Pancreas (tissue), 10 donors: ENCODE results near the gene C16orf78. TPM values are rescaled to one million over a fixed set of nuclear protein-coding genes. Genes with fewer than 3 reads are reported as not detected.

Experiments used
- ATAC-seq, 4 donors: fragments of 200-7000 bp; cut with Tn5 transposase; one replicate each; pipeline versions ENCODE4 v1.8.0 to v1.9.1; 2020; ENCODE audit warnings: mild to moderate bottlenecking in 4 of 4, moderate library complexity in 4 of 4
- DNase-seq, 6 donors: peaks; one replicate each; pipeline ENCODE4 v3.0.0-alpha.2; 2020
- FAIRE-seq: peaks from 2 replicates; lab custom pipeline; 2012; peaks lifted over from hg19 to GRCh38; lab: Jason Lieb, UNC
- H3K27ac ChIP-seq, 4 donors: fragments of 200-600 bp; sonication (generic); 1 replicate in 3 of 4; 2 replicates in 1 of 4; pipeline versions ENCODE4 v1.5.0 to v1.8.0; 2020
- H3K27me3 ChIP-seq, 4 donors: fragments of 200-600 bp; one replicate each; pipeline ENCODE4 v1.8.0; 2021
- H3K36me3 ChIP-seq, 3 donors: fragments of 200-600 bp; sonication (generic) in 1 of 3; one replicate each; pipeline versions ENCODE4 v1.5.0 to v1.8.0; 2020 to 2021
- H3K4me1 ChIP-seq, 3 donors: fragments of 200-600 bp; one replicate each; pipeline ENCODE4 v1.8.0; 2021
- H3K4me3 ChIP-seq, 4 donors: fragments of 200-600 bp; sonication (generic) in 2 of 4; one replicate each; pipeline versions ENCODE4 v1.5.0 to v1.8.0; 2020 to 2021
- H3K9me3 ChIP-seq, 4 donors: fragments of 200-600 bp; one replicate each; pipeline ENCODE4 v1.8.0; 2021
- CTCF ChIP-seq, 4 donors: fragments of 200-600 bp; sonication (generic) in 3 of 4; IDR thresholded peaks; one replicate each; pipeline versions ENCODE4 v1.5.0 to v1.8.0; 2021; ENCODE audit warnings: antibody characterized with exemption in 4 of 4
- WGBS, 2 donors: extraction: QIAGEN DNeasy Blood & Tissue Kit; methylation state at CpG; one replicate each; pipeline ENCODE4 v1.1.7; 2013; 5-methylcytosine and 5-hydroxymethylcytosine counted together
- intact Hi-C, 3 donors: fragments of 100-400 bp; cut with DNase I; formaldehyde crosslinking; loops; one replicate each; pipeline versions ENCODE4 v1.11.1 to v1.14.2; 2022
- polyA plus RNA-seq, 2 donors: library from polyadenylated mRNA; stranded (reverse); fragments of 200-250 nt; gene quantifications; one replicate each; pipeline ENCODE4 v1.2.3, GENCODE V29; 2013
- total RNA-seq, 6 donors: library from RNA; stranded (reverse); fragmentation: NEBNext Ultra II Directional in 4 of 6; extraction: Animal tissue kit (Norgen Biotek cat#: 25700) in 4 of 6; gene quantifications; one replicate each; pipeline versions ENCODE4 v1.2.1 to v1.2.4, GENCODE V29; 2021 to 2023
- donor health status: healthy with polysubstance abuse.
- donor health status: DM: no; HTN: no; CAD: no; lungs with moderate emphysema.
- donor health status: DM: no; HTN: no; CAD: no.
- donor health status: control.
- donor health status: control.
- donor health status: Bipolar disorder and iron deficiency.
- donor health status: DM: yes; HTN: yes; CAD: no.
- donor health status: DM: no; HTN: no; CAD: no.
- donor health status: DM: no; HTN: no; CAD: no.
- donor health status: DM: yes; HTN: yes; CAD: no.

C16orf78 gene
- total and polyA plus RNA-seq, 8 donors = not detected

- 54 to 58% methylated on average over 10 of the region's 10 CpGs for whole genome bisulfite sequencing, 2 donors
- Histone ChIP-seq H3K27me3 (peaks cover 0 to 3% (median 0%) of the 10 kb centered on the region in 4 donors), H3K27ac (no peak overlapping the region), H3K4me3 (no peak overlapping the region), H3K4me1 (no peaks in the 10 kb centered on the region), H3K36me3 (no peaks in the 10 kb centered on the region), H3K9me3 (no peaks in the 10 kb centered on the region)
- ATAC-seq = no peak
- intact Hi-C loops = no loop called here
- DNase-seq = no peak
- no peak for FAIRE-seq
- TF ChIP-seq CTCF (IDR thresholded peaks at IDR 0.05) = no peak
Observed at GRCh38 chr16:49338611-49339265, 34.9 kb upstream of the C16orf78 start.

- Histone ChIP-seq H3K9me3 (no peaks in the 10 kb centered on the region), H3K27me3 (peaks cover 0 to 3% (median 0%) of the 10 kb centered on the region in 4 donors), H3K36me3 (no peaks in the 10 kb centered on the region), H3K27ac (no peak overlapping the region), H3K4me3 (no peak overlapping the region), H3K4me1 (no peaks in the 10 kb centered on the region)
- no peak for ATAC-seq
- FAIRE-seq = no peak
- no peak for DNase-seq
- intact Hi-C loops = loop anchor here in 1 of 3 donors (10.0 kb wide), 1 partner anchor 346 kb away; no protein-coding TSS in a partner anchor
- WGBS, 2 donors = 70 to 72% methylated on average over 9 of the region's 9 CpGs
- no peak for TF ChIP-seq CTCF (IDR thresholded peaks at IDR 0.05)
Observed at GRCh38 chr16:49340466-49340865, 33.1 kb upstream of the C16orf78 start.

DNA sequence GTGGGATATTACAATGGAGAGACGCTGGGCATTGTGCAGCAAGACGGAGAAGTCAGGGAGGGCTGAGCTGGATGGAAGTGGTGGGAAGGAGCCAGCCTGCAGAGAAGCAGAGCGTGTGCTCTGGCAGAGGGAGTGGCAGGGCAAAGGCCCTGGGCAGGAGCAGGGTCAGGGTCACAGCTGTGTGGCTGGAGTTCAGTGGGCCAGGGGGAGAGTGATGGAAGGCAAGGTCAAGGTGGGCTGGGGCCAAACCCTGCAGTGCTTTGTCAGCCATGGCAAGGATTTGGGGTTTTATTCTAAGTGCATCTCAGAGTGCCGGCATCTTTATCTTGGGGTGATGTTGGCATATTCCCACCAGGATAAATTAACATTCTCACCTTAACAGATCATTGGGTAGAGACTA is 31.9 kb upstream of the C16orf78 start:
- no peak for FAIRE-seq
- Histone ChIP-seq H3K4me1 (no peaks in the 10 kb centered on the region), H3K4me3 (no peak overlapping the region), H3K27ac (no peak overlapping the region), H3K9me3 (no peaks in the 10 kb centered on the region), H3K36me3 (no peaks in the 10 kb centered on the region), H3K27me3 (peaks cover 0 to 3% (median 0%) of the 10 kb centered on the region in 4 donors)
- ATAC-seq = no peak
- 57 to 60% methylated on average over 4 of the region's 4 CpGs for WGBS, 2 donors
- no peak for DNase-seq
- TF ChIP-seq CTCF (IDR thresholded peaks at IDR 0.05) = no peak
- intact Hi-C loops = loop anchor here in 1 of 3 donors (10.0 kb wide), 1 partner anchor 347 kb away; no protein-coding TSS in a partner anchor

DNA sequence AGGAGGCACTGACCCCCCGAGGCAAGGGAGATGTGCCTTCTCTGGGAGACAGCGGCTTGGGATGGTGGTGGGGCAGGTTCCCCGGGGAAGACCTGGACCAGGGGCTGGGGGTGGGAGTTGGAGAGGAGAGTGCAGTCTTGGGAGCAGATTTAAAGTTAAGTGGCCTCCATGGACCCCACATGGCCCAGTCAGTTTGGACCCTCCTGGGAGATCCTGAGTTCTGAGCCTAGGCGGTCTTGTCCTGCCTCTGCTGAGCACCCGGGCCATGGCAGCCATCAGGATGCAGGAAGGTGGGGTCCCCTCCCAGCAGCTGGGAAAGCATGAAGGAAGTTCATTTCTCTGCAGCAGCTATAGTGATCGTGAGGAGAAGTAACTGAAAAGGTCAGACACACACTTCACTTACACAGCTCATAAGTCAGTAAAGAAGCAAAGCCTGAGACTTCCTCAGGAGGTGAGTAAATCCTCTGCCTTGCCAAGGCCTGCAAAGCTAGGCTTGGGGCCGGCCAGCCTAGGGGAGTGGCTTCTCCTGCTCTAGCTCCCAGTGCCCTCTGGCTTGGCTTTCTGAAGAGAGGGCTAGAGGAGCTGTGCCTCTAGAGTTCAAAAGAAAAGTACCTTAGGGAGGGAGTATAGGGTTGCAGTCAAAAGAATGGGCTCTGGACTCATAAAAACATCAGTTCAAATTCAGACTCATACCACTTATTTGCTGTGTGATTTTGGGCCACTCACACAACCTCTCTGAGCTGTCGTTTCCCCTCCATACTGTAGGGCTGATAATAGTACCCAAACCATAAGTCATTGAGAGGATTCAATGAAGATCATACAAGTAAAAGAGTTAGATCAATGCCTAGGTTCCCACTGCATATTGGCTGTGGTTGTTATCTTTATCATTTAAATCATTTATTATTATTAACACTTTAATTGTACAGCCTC is 31.0 kb upstream of the C16orf78 start:
- no peak for ATAC-seq
- DNase-seq = no peak
- H3K27me3 ChIP-seq = peaks cover 0 to 3% (median 0%) of the 10 kb centered on the region in 4 donors
- 46 to 61% methylated on average over 8 of the region's 8 CpGs for WGBS, 2 donors
- no peaks in the 10 kb centered on the region for H3K4me1 ChIP-seq
- no peaks in the 10 kb centered on the region for H3K36me3 ChIP-seq
- no peaks in the 10 kb centered on the region for H3K9me3 ChIP-seq
- no peak overlapping the region for H3K27ac ChIP-seq
- intact Hi-C loops = loop anchor here in 1 of 3 donors (10.0 kb wide), 1 partner anchor 348 kb away; no protein-coding TSS in a partner anchor
- no peak for TF ChIP-seq CTCF (IDR thresholded peaks at IDR 0.05)
- no peak for FAIRE-seq
- no peak overlapping the region for H3K4me3 ChIP-seq
